T-helper 17 cell (primary cell): ENCODE results near the gene PCSK9. TPM values are rescaled to one million over a fixed set of nuclear protein-coding genes. Genes with fewer than 3 reads are reported as not detected.

Experiments
- ATAC-seq: fragments of 150-1000 bp; cut with Tn5 transposase; 2 replicates; pipeline ENCODE4 v1.10.0; 2021; ENCODE audit warnings: mild to moderate bottlenecking, moderate library complexity
- DNase-seq, 3 donors: peaks; one replicate each; pipeline versions ENCODE4 v3.0.0 to v3.0.0-alpha.2; 2020 to 2021
- H3K9me3 ChIP-seq: one replicate; pipeline ENCODE4 v1.7.0; 2013; ENCODE audit warnings: low read length, mild to moderate bottlenecking; ENCODE audit not compliant: control insufficient read depth, poor library complexity, severe bottlenecking
- H3K27ac Mint-ChIP-seq: one replicate; pipeline ENCODE4 v1.8.0; 2022; ENCODE audit warnings: mild to moderate bottlenecking, moderate library complexity, mixed read lengths
- H3K27me3 Mint-ChIP-seq: one replicate; pipeline ENCODE4 v1.8.0; 2022; ENCODE audit warnings: mixed read lengths
- H3K36me3 Mint-ChIP-seq: one replicate; pipeline ENCODE4 v1.8.0; 2022; ENCODE audit warnings: low read depth, mixed read lengths
- H3K4me1 Mint-ChIP-seq: one replicate; pipeline ENCODE4 v1.8.0; 2022; ENCODE audit warnings: mild to moderate bottlenecking, mixed read lengths
- H3K4me3 Mint-ChIP-seq: one replicate; pipeline ENCODE4 v1.8.0; 2022; ENCODE audit warnings: mild to moderate bottlenecking, moderate library complexity, mixed read lengths
- total RNA-seq, 4 donors: library from RNA in 2 of 4; stranded (reverse) in 2 of 4; gene quantifications; one replicate each; pipeline ENCODE4 v1.2.3 and lab custom pipeline; 2022 to 2026

Gene PCSK9
- total RNA-seq, 2 donors from 2014 or later = not detected

DNA sequence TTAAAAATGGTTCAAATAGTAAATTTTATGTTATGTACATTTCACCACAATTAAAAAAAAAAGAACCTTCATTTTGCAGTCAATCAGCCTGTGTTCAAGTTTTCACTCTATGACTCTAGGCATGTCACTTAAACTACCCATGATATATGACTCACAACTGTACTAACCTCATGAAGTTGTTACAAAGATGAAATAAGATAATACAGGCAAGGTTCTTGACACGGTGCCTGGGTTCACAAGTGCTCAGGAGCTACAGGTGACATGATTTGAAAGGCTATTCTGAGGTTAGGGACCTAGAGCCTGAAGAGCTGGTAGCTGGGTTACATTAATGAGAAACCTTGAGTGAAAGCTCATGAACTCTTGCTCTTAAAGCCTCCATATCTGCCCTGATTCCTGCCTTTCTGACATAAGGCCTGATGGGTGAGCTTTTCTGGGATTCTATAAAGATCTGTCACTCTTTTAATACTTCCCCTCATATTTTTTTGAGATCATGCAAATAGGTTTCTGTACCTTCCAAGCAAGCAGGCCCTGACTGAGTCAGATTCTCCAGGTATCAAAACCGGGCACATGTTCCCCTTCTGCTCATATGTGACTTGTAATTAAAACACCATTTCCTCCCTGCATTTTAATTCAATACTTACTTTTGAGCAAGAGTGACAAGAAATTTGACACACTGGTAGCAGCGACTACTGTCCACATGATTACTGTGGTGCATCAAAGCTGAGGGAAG, 34.0 kb downstream of the PCSK9 start:
- DNase-seq = no peak
- H3K27me3 Mint-ChIP-seq = no peaks in the 10 kb centered on the region
- H3K27ac Mint-ChIP-seq = no peak overlapping the region
- H3K9me3 ChIP-seq = no peaks in the 10 kb centered on the region
- H3K36me3 Mint-ChIP-seq = peaks cover 28% of the 10 kb centered on the region
- no peak overlapping the region for H3K4me3 Mint-ChIP-seq
- ATAC-seq = no peak
- peaks cover 17% of the 10 kb centered on the region for H3K4me1 Mint-ChIP-seq

GRCh38 chr1:55074455-55074854, 35.1 kb downstream of the PCSK9 start:
- no peak for ATAC-seq
- Mint-ChIP-seq H3K27me3 (no peaks in the 10 kb centered on the region), H3K4me1 (peaks cover 21% of the 10 kb centered on the region), H3K4me3 (no peak overlapping the region), H3K36me3 (peaks cover 25% of the 10 kb centered on the region), H3K27ac (no peak overlapping the region)
- H3K9me3 ChIP-seq = no peaks in the 10 kb centered on the region
- no peak for DNase-seq

GRCh38 chr1:55076356-55076755, 37.0 kb downstream of the PCSK9 start:
- Mint-ChIP-seq H3K27ac (no peak overlapping the region), H3K27me3 (no peaks in the 10 kb centered on the region), H3K36me3 (peaks cover 18% of the 10 kb centered on the region), H3K4me3 (no peak overlapping the region), H3K4me1 (peaks cover 11% of the 10 kb centered on the region)
- no peaks in the 10 kb centered on the region for H3K9me3 ChIP-seq
- ATAC-seq = no peak
- no peak for DNase-seq

DNA sequence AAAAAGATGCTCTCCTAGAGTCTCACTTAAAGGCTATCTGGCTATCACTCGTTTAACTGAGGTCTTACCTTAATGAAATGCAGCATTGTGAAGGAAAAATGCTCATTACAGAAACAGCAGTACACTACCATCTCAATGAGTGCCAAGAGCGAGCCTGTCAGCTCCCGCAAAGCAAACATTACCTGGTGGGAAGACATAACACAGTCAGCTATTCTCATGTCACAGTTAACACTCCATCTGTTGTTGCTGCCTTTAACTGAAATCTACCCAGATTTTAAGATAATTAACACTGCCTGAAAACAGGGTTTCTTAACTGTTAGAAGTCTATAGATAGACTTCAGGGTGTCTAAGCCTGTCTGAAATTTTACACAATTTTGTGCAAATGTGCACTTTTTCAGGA, 39.1 kb downstream of the PCSK9 start:
- no peak for DNase-seq
- Mint-ChIP-seq H3K27me3 (no peaks in the 10 kb centered on the region), H3K27ac (no peak overlapping the region), H3K36me3 (peaks cover 11% of the 10 kb centered on the region), H3K4me3 (no peak overlapping the region), H3K4me1 (peaks cover 11% of the 10 kb centered on the region)
- no peak for ATAC-seq
- no peaks in the 10 kb centered on the region for H3K9me3 ChIP-seq

GRCh38 chr1:55079651-55080050, 40.3 kb downstream of the PCSK9 start:
- ATAC-seq (no peak), DNase-seq (no peak)
- no peaks in the 10 kb centered on the region for H3K27me3 Mint-ChIP-seq
- no peaks in the 10 kb centered on the region for H3K9me3 ChIP-seq
- peaks cover 11% of the 10 kb centered on the region for H3K36me3 Mint-ChIP-seq
- no peak overlapping the region for H3K27ac Mint-ChIP-seq
- no peak overlapping the region for H3K4me3 Mint-ChIP-seq
- H3K4me1 Mint-ChIP-seq = peaks cover 11% of the 10 kb centered on the region

GRCh38 chr1:55081188-55081904, 42.0 kb downstream of the PCSK9 start:
- H3K4me3 Mint-ChIP-seq = no peak overlapping the region
- H3K36me3 Mint-ChIP-seq = peaks cover 17% of the 10 kb centered on the region
- H3K4me1 Mint-ChIP-seq = peaks cover 11% of the 10 kb centered on the region
- H3K27ac Mint-ChIP-seq = peak overlapping the region; percentile 34
- H3K9me3 ChIP-seq = no peaks in the 10 kb centered on the region
- DNase-seq (no peak), ATAC-seq (no peak)
- H3K27me3 Mint-ChIP-seq = no peaks in the 10 kb centered on the region

- ATAC-seq = no peak
- Mint-ChIP-seq H3K4me3 (no peak overlapping the region), H3K36me3 (peaks cover 14% of the 10 kb centered on the region), H3K27me3 (no peaks in the 10 kb centered on the region), H3K27ac (peak overlapping the region; percentile 34), H3K4me1 (peaks cover 6% of the 10 kb centered on the region)
- no peak for DNase-seq
- H3K9me3 ChIP-seq = no peaks in the 10 kb centered on the region
Measured at GRCh38 chr1:55081905-55082296, 42.6 kb downstream of the PCSK9 start.

- H3K36me3 Mint-ChIP-seq = peaks cover 20% of the 10 kb centered on the region
- peaks cover 8% of the 10 kb centered on the region for H3K4me1 Mint-ChIP-seq
- no peaks in the 10 kb centered on the region for H3K9me3 ChIP-seq
- H3K27me3 Mint-ChIP-seq = no peaks in the 10 kb centered on the region
- DNase-seq = no peak
- no peak overlapping the region for H3K4me3 Mint-ChIP-seq
- no peak overlapping the region for H3K27ac Mint-ChIP-seq
- no peak for ATAC-seq
Measured at GRCh38 chr1:55084257-55084656, 44.9 kb downstream of the PCSK9 start.

DNA sequence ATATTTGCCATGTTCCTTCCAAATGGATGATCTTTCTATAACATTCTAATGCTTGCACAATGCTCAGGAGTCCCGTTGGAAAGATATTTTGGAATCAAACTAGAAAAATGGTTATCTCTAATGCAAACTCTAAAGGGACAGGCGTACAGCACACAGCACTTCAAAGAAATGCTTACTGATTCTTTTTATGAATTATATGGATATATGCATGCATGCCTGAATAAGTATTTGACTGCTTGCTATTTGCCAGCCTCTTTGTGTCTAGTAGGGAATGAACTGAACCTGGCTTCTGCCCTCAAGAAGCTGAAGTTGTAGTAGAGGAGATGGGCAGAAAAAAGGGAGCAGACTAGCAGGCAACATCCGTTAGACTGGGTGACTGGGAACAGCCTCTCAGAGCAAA, 48.1 kb downstream of the PCSK9 start:
- H3K27me3 Mint-ChIP-seq = no peaks in the 10 kb centered on the region
- no peaks in the 10 kb centered on the region for H3K9me3 ChIP-seq
- H3K4me3 Mint-ChIP-seq = no peak overlapping the region
- H3K36me3 Mint-ChIP-seq = peaks cover 14% of the 10 kb centered on the region
- ATAC-seq (no peak), DNase-seq (no peak)
- peaks cover 8% of the 10 kb centered on the region for H3K4me1 Mint-ChIP-seq
- peak overlapping the region; percentile 64 for H3K27ac Mint-ChIP-seq

- H3K4me3 Mint-ChIP-seq = no peak overlapping the region
Measured at GRCh38 chr1:55088413-55088812, 49.1 kb downstream of the PCSK9 start.

DNA sequence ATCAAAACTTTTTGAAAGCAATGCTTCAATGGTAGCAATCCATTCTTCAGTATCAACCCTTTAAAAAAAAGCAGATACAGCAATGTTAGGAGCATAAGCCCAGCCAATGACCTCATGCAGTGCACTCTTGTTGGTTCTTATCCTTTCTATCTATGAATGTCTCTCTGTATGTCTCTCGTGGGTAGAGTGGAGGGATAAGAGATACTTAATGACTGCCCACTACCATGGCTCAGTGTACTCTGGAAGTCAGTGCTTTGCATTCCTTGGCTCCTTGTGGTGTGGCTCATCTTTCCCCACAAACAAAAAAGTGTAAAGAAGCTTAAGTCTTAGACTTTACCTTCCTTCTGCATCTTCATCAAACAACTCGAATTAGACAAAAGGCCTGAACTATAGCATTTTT, 50.3 kb downstream of the PCSK9 start:
- Mint-ChIP-seq H3K36me3 (peaks cover 16% of the 10 kb centered on the region), H3K4me3 (no peak overlapping the region), H3K27ac (no peak overlapping the region), H3K4me1 (peaks cover 8% of the 10 kb centered on the region), H3K27me3 (no peaks in the 10 kb centered on the region)
- ATAC-seq (no peak), DNase-seq (no peak)
- no peaks in the 10 kb centered on the region for H3K9me3 ChIP-seq

More at GRCh38 chr1:55088413-55088812, 49.1 kb downstream of the PCSK9 start:
- H3K27me3 Mint-ChIP-seq = no peaks in the 10 kb centered on the region
- peaks cover 8% of the 10 kb centered on the region for H3K4me1 Mint-ChIP-seq
- peaks cover 14% of the 10 kb centered on the region for H3K36me3 Mint-ChIP-seq
- H3K9me3 ChIP-seq = no peaks in the 10 kb centered on the region
- DNase-seq (no peak), ATAC-seq (no peak)
- H3K27ac Mint-ChIP-seq = peak overlapping the region; percentile 64

DNA sequence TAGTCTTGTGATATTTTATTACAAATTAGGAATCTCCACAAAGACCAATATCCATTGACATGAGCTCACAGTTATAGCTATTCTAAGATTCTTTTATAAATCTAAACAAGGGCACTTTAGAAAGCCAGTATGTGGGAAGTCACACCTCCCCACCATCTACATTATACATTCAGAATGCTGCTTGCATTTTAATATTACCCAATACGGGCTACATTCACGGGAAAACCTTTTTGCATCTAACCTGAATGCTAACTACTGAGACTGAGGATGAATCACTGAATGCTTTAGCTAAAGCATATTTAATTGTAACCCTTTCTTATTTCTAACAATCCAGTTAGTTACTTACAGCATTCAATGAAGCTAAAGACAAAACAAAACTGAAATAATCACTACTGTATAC, 53.1 kb downstream of the PCSK9 start:
- peaks cover 16% of the 10 kb centered on the region for H3K36me3 Mint-ChIP-seq
- H3K27me3 Mint-ChIP-seq = no peaks in the 10 kb centered on the region
- H3K4me3 Mint-ChIP-seq = no peak overlapping the region
- ATAC-seq (no peak), DNase-seq (no peak)
- no peak overlapping the region for H3K27ac Mint-ChIP-seq
- H3K9me3 ChIP-seq = no peaks in the 10 kb centered on the region
- peaks cover 6% of the 10 kb centered on the region for H3K4me1 Mint-ChIP-seq

DNA sequence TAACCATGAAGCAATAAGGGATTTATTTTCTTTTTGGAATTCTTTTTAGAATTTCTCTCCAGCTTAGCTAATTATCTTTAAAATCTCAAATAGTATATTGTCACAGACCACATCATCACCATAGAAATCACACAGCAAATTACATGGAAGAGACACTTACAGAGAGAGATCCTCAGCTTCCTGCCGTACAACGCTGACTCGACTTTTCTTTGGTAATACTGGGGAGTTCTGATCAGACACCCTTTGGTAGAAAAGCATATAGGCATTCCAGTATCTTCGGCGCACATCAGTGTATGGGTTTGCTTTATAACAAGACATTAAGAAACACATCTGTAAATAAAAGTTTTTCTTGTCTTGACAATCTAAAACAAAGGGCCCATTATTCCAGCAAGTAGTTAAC, 55.7 kb downstream of the PCSK9 start:
- no peak for DNase-seq
- ATAC-seq = no peak
- Mint-ChIP-seq H3K27me3 (no peaks in the 10 kb centered on the region), H3K4me1 (peaks cover 3% of the 10 kb centered on the region), H3K4me3 (no peak overlapping the region), H3K27ac (no peak overlapping the region), H3K36me3 (peaks cover 8% of the 10 kb centered on the region)
- H3K9me3 ChIP-seq = no peaks in the 10 kb centered on the region

- no peak overlapping the region for H3K4me3 Mint-ChIP-seq
- ATAC-seq (no peak), DNase-seq (no peak)
- peaks cover 10% of the 10 kb centered on the region for H3K36me3 Mint-ChIP-seq
- no peaks in the 10 kb centered on the region for H3K4me1 Mint-ChIP-seq
- H3K27me3 Mint-ChIP-seq = no peaks in the 10 kb centered on the region
- H3K9me3 ChIP-seq = no peaks in the 10 kb centered on the region
- no peak overlapping the region for H3K27ac Mint-ChIP-seq
Measured at GRCh38 chr1:55103891-55104290, 64.5 kb downstream of the PCSK9 start.
